BLaER1 (cell line): ENCODE data around the gene FRRS1L.

ENCODE experiments used
- H3K27ac ChIP-seq: shearing (Covaris generic); formaldehyde crosslinking; 2 replicates; pipeline ENCODE4 v1.8.1; 2022
- H3K27me3 ChIP-seq: shearing (Covaris generic); formaldehyde crosslinking; 2 replicates; pipeline ENCODE4 v1.8.1; 2022
- H3K36me3 ChIP-seq: shearing (Covaris generic); formaldehyde crosslinking; 2 replicates; pipeline ENCODE4 v1.8.1; 2022
- H3K4me1 ChIP-seq: shearing (Covaris generic); formaldehyde crosslinking; 2 replicates; pipeline ENCODE4 v1.8.1; 2022
- H3K4me2 ChIP-seq: shearing (Covaris generic); formaldehyde crosslinking; 2 replicates; pipeline ENCODE4 v1.8.1; 2022
- H3K4me3 ChIP-seq: shearing (Covaris generic); formaldehyde crosslinking; 2 replicates; pipeline ENCODE4 v1.8.1; 2022
- H3K9ac ChIP-seq: shearing (Covaris generic); formaldehyde crosslinking; 2 replicates; pipeline ENCODE4 v1.8.1; 2022
- H3K9me3 ChIP-seq: shearing (Covaris generic); formaldehyde crosslinking; 2 replicates; pipeline ENCODE4 v1.8.1; 2022
- H4K20me1 ChIP-seq: shearing (Covaris generic); formaldehyde crosslinking; 2 replicates; pipeline ENCODE4 v1.8.1; 2022
- Cebpa-rat ChIP-seq: shearing (Covaris generic); IDR thresholded peaks from 2 replicates; pipeline ENCODE4 v1.8.1; 2022

The FRRS1L gene

GRCh38 chr9:109082091-109082620 lies 84.9 kb downstream of the FRRS1L start:
- no peaks in the 10 kb centered on the region for H3K9me3 ChIP-seq
- TF ChIP-seq Cebpa-rat = no peak
- no peak overlapping the region for H3K27ac ChIP-seq
- H3K27me3 ChIP-seq = no peaks in the 10 kb centered on the region
- peaks cover 84% of the 10 kb centered on the region for H3K36me3 ChIP-seq
- no peaks in the 10 kb centered on the region for H3K4me1 ChIP-seq
- H3K4me3 ChIP-seq = no peak overlapping the region
- H4K20me1 ChIP-seq = no peaks in the 10 kb centered on the region
- H3K9ac ChIP-seq = no peak overlapping the region
- no peak overlapping the region for H3K4me2 ChIP-seq
